Sigmoid colon (tissue), 7 donors: ENCODE measurements around the gene ARAP3. TPM values are rescaled to one million over a fixed set of nuclear protein-coding genes. Genes with fewer than 3 reads are reported as not detected.

Experiments
- DNase-seq: peaks from one replicate; pipeline ENCODE4 v3.0.0-alpha.2; 2019
- H3K27ac ChIP-seq, 4 donors: fragments of 200-600 bp; sonication (generic); one replicate each; pipeline ENCODE4 v1.5.1; 2016 to 2019; ENCODE audit warnings: mild to moderate bottlenecking in 1 of 4
- H3K27me3 ChIP-seq, 3 donors: fragments of 200-600 bp; sonication (generic); one replicate each; pipeline ENCODE4 v1.5.1; 2019; ENCODE audit warnings: mild to moderate bottlenecking in 1 of 3
- H3K36me3 ChIP-seq, 4 donors: fragments of 200-600 bp; sonication (generic); one replicate each; pipeline ENCODE4 v1.5.1; 2016 to 2019
- H3K4me1 ChIP-seq, 4 donors: fragments of 200-600 bp; sonication (generic); one replicate each; pipeline ENCODE4 v1.5.1; 2017 to 2019
- H3K4me3 ChIP-seq, 4 donors: fragments of 200-600 bp; sonication (generic); one replicate each; pipeline ENCODE4 v1.5.1; 2017 to 2019; ENCODE audit warnings: mild to moderate bottlenecking in 2 of 4, moderate library complexity in 1 of 4
- H3K9me3 ChIP-seq, 4 donors: fragments of 200-600 bp in 3 of 4; sonication (generic) in 3 of 4; one replicate each; pipeline versions ENCODE4 v1.5.1 to v1.6.1; 2013 to 2019
- CTCF ChIP-seq, 4 experiments: fragments of 450-650 bp in 3 of 4; fragments of 200-600 bp in 1 of 4; IDR thresholded peaks; one replicate each; pipeline ENCODE4 v1.5.1; 2016 to 2019; ENCODE audit warnings: antibody characterized with exemption in 4 of 4, mild to moderate bottlenecking in 3 of 4, moderate library complexity in 2 of 4
- EP300 ChIP-seq, 4 donors: sonication (generic); formaldehyde crosslinking; IDR thresholded peaks; one replicate each; pipeline ENCODE4 v1.6.1; 2017; ENCODE audit warnings: antibody characterized with exemption in 4 of 4
- POLR2A ChIP-seq, 2 donors: fragments of 450-650 bp; IDR thresholded peaks; one replicate each; pipeline ENCODE4 v1.6.1; 2016; ENCODE audit warnings: antibody characterized with exemption in 2 of 2, mild to moderate bottlenecking in 2 of 2, moderate library complexity in 2 of 2
- POLR2AphosphoS5 ChIP-seq, 4 donors: sonication (generic); formaldehyde crosslinking; IDR thresholded peaks; one replicate each; pipeline ENCODE4 v1.6.1; 2017; ENCODE audit warnings: antibody characterized with exemption in 4 of 4
- WGBS, 2 donors: extraction: QIAGEN DNeasy Blood & Tissue Kit; methylation state at CpG; one replicate each; pipeline ENCODE4 v1.1.7; 2013; 5-methylcytosine and 5-hydroxymethylcytosine counted together
- intact Hi-C: fragments of 100-400 bp; cut with DNase I; formaldehyde crosslinking; loops from one replicate; pipeline ENCODE4 v1.15.1; 2023
- polyA plus RNA-seq, 3 donors: library from polyadenylated mRNA; stranded (reverse); fragments of 200-250 nt; gene quantifications; one replicate each; pipeline ENCODE4 v1.2.3, GENCODE V29; 2013
- total RNA-seq, 4 donors: library from RNA; depleted of rRNA; stranded (reverse); fragments of >200 nt; gene quantifications; one replicate each; pipeline ENCODE4 v1.1.0, GENCODE V29; 2016
- donor health status: healthy with polysubstance abuse.
- donor health status: Bipolar disorder and iron deficiency.
- donor health status: healthy.

Gene ARAP3
- total and polyA plus RNA-seq, 7 donors, result 1.2 to 7.8 (median 3.4) TPM

GRCh38 chr5:141694479-141694878 is 12.4 kb upstream of the ARAP3 start:
- Histone ChIP-seq H3K4me1 (peaks cover 0 to 8% (median 8%) of the 10 kb centered on the region in 4 donors), H3K27ac (no peak overlapping the region), H3K9me3 (no peaks in the 10 kb centered on the region), H3K4me3 (no peak overlapping the region), H3K36me3 (no peaks in the 10 kb centered on the region), H3K27me3 (peaks cover 0 to 37% (median 28%) of the 10 kb centered on the region in 3 donors)
- TF ChIP-seq POLR2AphosphoS5 (IDR thresholded peaks at IDR 0.05) (no peak), CTCF (IDR thresholded peaks at IDR 0.05) (no peak), POLR2A (IDR thresholded peaks at IDR 0.05) (no peak), EP300 (IDR thresholded peaks at IDR 0.05) (no peak)
- WGBS, 2 donors, result 42 to 75% methylated on average over 5 of the region's 5 CpGs
- intact Hi-C loops, result loop anchor here (10.0 kb wide), 1 partner anchor 410 kb away; the partner anchor contains the start of gene NDFIP1
- no peak for DNase-seq

- Histone ChIP-seq H3K36me3 (no peaks in the 10 kb centered on the region), H3K9me3 (no peaks in the 10 kb centered on the region), H3K27ac (no peak overlapping the region), H3K4me1 (peaks cover 0 to 8% (median 8%) of the 10 kb centered on the region in 4 donors), H3K27me3 (peaks cover 0 to 24% (median 15%) of the 10 kb centered on the region in 3 donors), H3K4me3 (no peak overlapping the region)
- WGBS, 2 donors, result 73 to 78% methylated on average over 25 of the region's 25 CpGs
- no peak for TF ChIP-seq EP300 (IDR thresholded peaks at IDR 0.05)
- no peak for TF ChIP-seq POLR2AphosphoS5 (IDR thresholded peaks at IDR 0.05)
- TF ChIP-seq CTCF (IDR thresholded peaks at IDR 0.05), result no peak
- no peak for TF ChIP-seq POLR2A (IDR thresholded peaks at IDR 0.05)
- no peak for DNase-seq
- intact Hi-C loops, result loop anchor here (2.0 to 10.0 kb wide), 3 partner anchors 186 to 412 kb away; partner anchors contain the start of genes NDFIP1 and PCDH1
Observed at GRCh38 chr5:141692919-141693725, 11.1 kb upstream of the ARAP3 start.

GRCh38 chr5:141692533-141692888 is 10.5 kb upstream of the ARAP3 start:
- Histone ChIP-seq H3K36me3 (no peaks in the 10 kb centered on the region), H3K4me3 (peak overlapping the region in 3 of 4 donors; percentile 20 to 38 (median 20)), H3K4me1 (peaks cover 0 to 8% (median 8%) of the 10 kb centered on the region in 4 donors), H3K9me3 (no peaks in the 10 kb centered on the region), H3K27ac (no peak overlapping the region), H3K27me3 (peaks cover 0 to 18% (median 10%) of the 10 kb centered on the region in 3 donors)
- TF ChIP-seq POLR2A (IDR thresholded peaks at IDR 0.05) (no peak), EP300 (IDR thresholded peaks at IDR 0.05) (no peak), POLR2AphosphoS5 (IDR thresholded peaks at IDR 0.05) (no peak), CTCF (IDR thresholded peaks at IDR 0.05) (no peak)
- DNase-seq, result no peak
- intact Hi-C loops, result loop anchor here (2.0 to 10.0 kb wide), 3 partner anchors 186 to 412 kb away; partner anchors contain the start of genes NDFIP1 and PCDH1
- WGBS, 2 donors, result 40 to 42% methylated on average over 5 of the region's 5 CpGs

GRCh38 chr5:141691867-141692532 is 10.0 kb upstream of the ARAP3 start:
- no peak overlapping the region for H3K27ac ChIP-seq
- peak; percentile 88 for DNase-seq
- peaks cover 0 to 8% (median 8%) of the 10 kb centered on the region in 4 donors for H3K4me1 ChIP-seq
- TF ChIP-seq POLR2AphosphoS5 (IDR thresholded peaks at IDR 0.05) (no peak), CTCF (IDR thresholded peaks at IDR 0.05) (peak; percentile 88 to 99 (median 94)), POLR2A (IDR thresholded peaks at IDR 0.05) (no peak)
- 3 to 5% methylated on average over 30 of the region's 30 CpGs for WGBS, 2 donors
- no peaks in the 10 kb centered on the region for H3K9me3 ChIP-seq
- H3K36me3 ChIP-seq, result no peaks in the 10 kb centered on the region
- intact Hi-C loops, result loop anchor here (2.0 to 10.0 kb wide), 3 partner anchors 187 to 413 kb away; partner anchors contain the start of genes NDFIP1 and PCDH1
- H3K27me3 ChIP-seq, result peaks cover 0 to 14% (median 10%) of the 10 kb centered on the region in 3 donors
- H3K4me3 ChIP-seq, result peak overlapping the region in 3 of 4 donors; percentile 20 to 38 (median 20)
